Endothelial cell of umbilical vein (primary cell): ENCODE results near the gene NFYC. TPM values are rescaled to one million over a fixed set of nuclear protein-coding genes. Genes with fewer than 3 reads are reported as not detected.
"Not testable (repeated sequence)": the region's sequence is repeated elsewhere in the genome, so short reads cannot be mapped to it uniquely, and the experiment has no call there.

Source experiments
- BruUV-seq: library from RNA; stranded (reverse); fragments of 400-500 nt; replicated peaks from 2 replicates; lab custom pipeline; 2021; lab: Mats Ljungman, UMichigan
- CTCF ChIA-PET: fragments of 300-600, 350-600 bp; sonication (Branson Sonifier 250); formaldehyde crosslinking; loops from one replicate; lab custom pipeline; 2021; ENCODE audit warnings: antibody characterized with exemption, inconsistent platforms; lab: Charles Lee
- POLR2A ChIA-PET: fragments of 300-600, 350-600 bp; sonication (Branson Sonifier 250); formaldehyde crosslinking; loops from one replicate; lab custom pipeline; 2021; ENCODE audit warnings: antibody characterized with exemption, inconsistent platforms; lab: Charles Lee
- DNase-seq: peaks from one replicate; pipeline ENCODE4 v3.0.0-alpha.2; 2011; ENCODE audit warnings: low read depth, low spot score
- FAIRE-seq: peaks from 2 replicates; lab custom pipeline; 2011; peaks lifted over from hg19 to GRCh38; lab: Jason Lieb, UNC
- H2AFZ ChIP-seq: 2 replicates; pipeline ENCODE4 v1.6.0; 2012; ENCODE audit warnings: low read depth, low read length, control low read depth, inconsistent platforms
- H3K27ac ChIP-seq: 2 replicates; pipeline ENCODE4 v1.5.1; 2011; ENCODE audit warnings: low read depth, mild to moderate bottlenecking, control low read depth, low read length, moderate library complexity; ENCODE audit not compliant: insufficient read depth
- H3K27me3 ChIP-seq, 2 experiments: 2 replicates each; pipeline versions ENCODE4 v1.6.0 to v1.6.1; 2011; ENCODE audit warnings: low read length in 2 of 2, mixed read lengths in 1 of 2; ENCODE audit not compliant: control insufficient read depth in 2 of 2, insufficient read depth in 2 of 2
- H3K36me3 ChIP-seq, 2 experiments: 2 replicates in 1 of 2; 3 replicates in 1 of 2; pipeline ENCODE4 v1.5.1; 2011; ENCODE audit warnings: low read length in 2 of 2, mild to moderate bottlenecking in 1 of 2, moderate library complexity in 1 of 2; ENCODE audit not compliant: control insufficient read depth in 2 of 2, insufficient read depth in 2 of 2; ENCODE audit errors: extremely low read depth in 1 of 2
- H3K4me1 ChIP-seq: 3 replicates; pipeline ENCODE4 v1.5.1; 2011; ENCODE audit warnings: mild to moderate bottlenecking, low read length; ENCODE audit not compliant: control insufficient read depth, insufficient read depth; ENCODE audit errors: extremely low read depth
- H3K4me2 ChIP-seq: 2 replicates; pipeline ENCODE4 v1.6.1; 2011; ENCODE audit warnings: low read length, control low read depth, mixed read lengths; ENCODE audit not compliant: insufficient read depth
- H3K4me3 ChIP-seq, 3 experiments: fragments of 200-600 bp in 1 of 3; sonication (generic), shearing (Covaris generic) in 1 of 3; replicated peaks in 1 of 3; 2 replicates each; pipeline ENCODE4 v1.5.1; 2011 to 2016; ENCODE audit warnings: control low read depth in 3 of 3, low read length in 3 of 3, mild to moderate bottlenecking in 2 of 3, inconsistent platforms in 1 of 3, low read depth in 1 of 3, moderate library complexity in 1 of 3; ENCODE audit not compliant: insufficient read depth in 1 of 3
- H3K79me2 ChIP-seq: 2 replicates; pipeline ENCODE4 v1.6.0; 2012; ENCODE audit warnings: low read length, inconsistent platforms; ENCODE audit not compliant: control insufficient read depth, insufficient read depth
- H3K9ac ChIP-seq: replicated peaks from 2 replicates; pipeline ENCODE3; 2011; ENCODE audit warnings: low read length, control low read depth; ENCODE audit not compliant: insufficient read depth; ENCODE audit errors: extremely low read depth
- H3K9me1 ChIP-seq: replicated peaks from 3 replicates; pipeline ENCODE4 v1.6.0; 2011; ENCODE audit warnings: mild to moderate bottlenecking, low read length; ENCODE audit not compliant: control insufficient read depth, insufficient read depth; ENCODE audit errors: extremely low read depth
- H3K9me3 ChIP-seq: replicated peaks from 2 replicates; pipeline ENCODE4 v1.5.1; 2012; ENCODE audit warnings: low read length, inconsistent platforms; ENCODE audit not compliant: control insufficient read depth, insufficient read depth
- H4K20me1 ChIP-seq: replicated peaks from 2 replicates; pipeline ENCODE3; 2011; ENCODE audit warnings: mild to moderate bottlenecking, low read length; ENCODE audit not compliant: control insufficient read depth, insufficient read depth; ENCODE audit errors: extremely low read depth
- CTCF ChIP-seq, 2 donors: IDR thresholded peaks; 1 replicate in 1 of 2; 2 replicates in 1 of 2; pipeline ENCODE4 v1.5.1; 2011; ENCODE audit warnings: low read length in 2 of 2, mild to moderate bottlenecking in 2 of 2, moderate library complexity in 2 of 2, control low read depth in 1 of 2, inconsistent platforms in 1 of 2, low read depth in 1 of 2; ENCODE audit not compliant: insufficient read depth in 1 of 2; ENCODE audit errors: extremely low read depth in 1 of 2
- EZH2 ChIP-seq: IDR thresholded peaks from 2 replicates; pipeline ENCODE4 v1.6.1; 2012; ENCODE audit warnings: borderline replicate concordance, low read depth, mild to moderate bottlenecking, moderate library complexity, low read length, inconsistent platforms; ENCODE audit not compliant: severe bottlenecking
- FOS ChIP-seq: IDR thresholded peaks from 2 replicates; pipeline ENCODE4 v1.6.1; 2011; ENCODE audit warnings: mild to moderate bottlenecking, low read length, moderate library complexity, borderline replicate concordance; ENCODE audit not compliant: insufficient read depth
- GATA2 ChIP-seq: IDR thresholded peaks from 2 replicates; pipeline ENCODE4 v1.7.0; 2011; ENCODE audit warnings: low read depth, mild to moderate bottlenecking, moderate library complexity, mixed read lengths, low read length; ENCODE audit not compliant: insufficient read length, insufficient read depth
- JUN ChIP-seq: IDR thresholded peaks from 2 replicates; pipeline ENCODE4 v1.6.1; 2011; ENCODE audit warnings: borderline replicate concordance, low read depth; ENCODE audit not compliant: insufficient read length, insufficient read depth
- MAX ChIP-seq: IDR thresholded peaks from 2 replicates; pipeline ENCODE4 v1.6.1; 2011; ENCODE audit not compliant: insufficient read depth, insufficient read length
- MYC ChIP-seq: IDR thresholded peaks from one replicate; pipeline ENCODE4 v1.6.1; 2011; ENCODE audit warnings: mild to moderate bottlenecking, low read depth, low read length
- POLR2A ChIP-seq: IDR thresholded peaks from 2 replicates; pipeline ENCODE4 v1.6.1; 2012; ENCODE audit warnings: low read depth, mild to moderate bottlenecking, control low read depth, low read length
- POLR2AphosphoS5 ChIP-seq: IDR thresholded peaks from 2 replicates; pipeline ENCODE4 v1.6.1; 2012; ENCODE audit warnings: low read depth, mild to moderate bottlenecking, control low read depth, low read length, moderate library complexity; ENCODE audit not compliant: insufficient read depth
- dilution Hi-C: fragments of 300-500 bp; cut with MboI; formaldehyde crosslinking; loops from one replicate; pipeline ENCODE4 v1.15.0; 2019; ENCODE audit warnings: low sequenced_read_pairs; ENCODE audit not compliant: extremely low pct_ligation_motif_present
- intact Hi-C: fragments of 100-400 bp; cut with micrococcal nuclease; formaldehyde crosslinking; loops from one replicate; pipeline ENCODE4 v1.10.0; 2022
- polyA plus RNA-seq, 4 experiments: library from polyadenylated mRNA; depleted of rRNA in 3 of 4; stranded (reverse) in 3 of 4; unstranded in 1 of 4; fragments of >200 nt; gene quantifications; 2 replicates each; pipeline versions ENCODE4 v1.2.1 to v1.2.3, GENCODE V29; 2011 to 2012; ENCODE audit warnings: missing spikeins in 1 of 4
- total RNA-seq: library from RNA; stranded (reverse); gene quantifications from 2 replicates; pipeline ENCODE4 v1.2.3, GENCODE V29; 2021

NFYC gene
- total and polyA plus RNA-seq, 2 donors (not counting 3 experiments of a cell fraction or from before 2014, with no cell fraction given), result 51.1 to 81.7 TPM

GRCh38 chr1:40729316-40729862 is 37.9 kb downstream of the NFYC start:
- H3K36me3 ChIP-seq, dilution Hi-C loops, intact Hi-C loops, H3K79me2 ChIP-seq, H3K4me1 ChIP-seq, H3K27me3 ChIP-seq, H4K20me1 ChIP-seq, H3K27ac ChIP-seq, H3K9me1 ChIP-seq, BruUV-seq, DNase-seq, H2AFZ ChIP-seq, H3K9ac ChIP-seq, H3K4me2 ChIP-seq, FAIRE-seq, H3K4me3 ChIP-seq, H3K9me3 ChIP-seq: not testable (repeated sequence)
- CTCF ChIA-PET, result interaction anchor here (0.7 to 1.8 kb wide), 3 partner anchors 10 to 45 kb away, joined by 3 to 8 read pairs (median 5); no protein-coding TSS in a partner anchor
- POLR2A ChIA-PET, result interaction anchor here (1.3 kb wide), 1 partner anchor 38 kb away, joined by 4 read pairs; the partner anchor contains the start of gene NFYC

- BruUV-seq, result no TSS peak
- no peak overlapping the region for H3K4me2 ChIP-seq
- DNase-seq, result no peak
- H3K9ac ChIP-seq, result no peak overlapping the region
- no peaks in the 10 kb centered on the region for H3K9me3 ChIP-seq
- no peaks in the 10 kb centered on the region for H3K9me1 ChIP-seq
- CTCF ChIA-PET, result interaction anchor here (1.0 to 1.2 kb wide), 4 partner anchors 11 to 63 kb away, joined by 3 read pairs; no protein-coding TSS in a partner anchor
- H2AFZ ChIP-seq, result no peak overlapping the region
- POLR2A ChIA-PET, result interaction anchor here (1.1 kb wide), 1 partner anchor 9 kb away, joined by 3 read pairs; no protein-coding TSS in a partner anchor
- H3K4me1 ChIP-seq, result peaks cover 4% of the 10 kb centered on the region
- no peak overlapping the region for H3K27ac ChIP-seq
- peaks cover 6% of the 10 kb centered on the region for H3K79me2 ChIP-seq
- no peaks in the 10 kb centered on the region for H3K27me3 ChIP-seq
- TF ChIP-seq JUN (no peak), CTCF (IDR thresholded peaks at IDR 0.05; ENCODE audit: extremely low read depth in 1 of 2, insufficient read depth in 1 of 2, low read depth in 1 of 2, low read length in 2 of 2) (no peak), POLR2A (no peak), POLR2AphosphoS5 (no peak), MAX (no peak), GATA2 (no peak), MYC (no peak), EZH2 (no peak), FOS (no peak)
- no peak for FAIRE-seq
- H3K36me3 ChIP-seq, result no peaks in the 10 kb centered on the region
- intact Hi-C loops (no loop called here), dilution Hi-C loops (no loop called here)
- H4K20me1 ChIP-seq, result no peaks in the 10 kb centered on the region
- H3K4me3 ChIP-seq, result no peak overlapping the region
Observed at GRCh38 chr1:40732756-40733301, 41.3 kb downstream of the NFYC start.
